ENCODE results near the gene C1orf198. TPM values are rescaled to one million over a fixed set of nuclear protein-coding genes. Genes with fewer than 3 reads are reported as not detected.

Gene C1orf198
- total and polyA plus RNA-seq, 5 experiments from 2014 or later = 5.5 to 8.9 (median 7.0) TPM

GRCh38 chr1:230901671-230902070, 33.4 kb upstream of the C1orf198 start:
- no peaks in the 10 kb centered on the region for H3K9me3 Mint-ChIP-seq
- no peak for ATAC-seq
- no peak overlapping the region for H3K4me3 Mint-ChIP-seq
- DNase-seq = no peak
- no peaks in the 10 kb centered on the region for H3K4me1 Mint-ChIP-seq
- POLR2A ChIA-PET = interaction anchor here (0.7 kb wide), 1 partner anchor 198 kb away, joined by 3 read pairs; no protein-coding TSS in a partner anchor
- H3K27me3 Mint-ChIP-seq = no peaks in the 10 kb centered on the region
- H3K27ac Mint-ChIP-seq = peak overlapping the region in 3 of 10 donors; percentile 31 to 58 (median 50)
- peaks cover 6 to 35% (median 10%) of the 10 kb centered on the region in 3 donors for H3K36me3 Mint-ChIP-seq

GRCh38 chr1:230900984-230901383, 32.7 kb upstream of the C1orf198 start:
- H3K27me3 Mint-ChIP-seq = no peaks in the 10 kb centered on the region
- no peaks in the 10 kb centered on the region for H3K4me1 Mint-ChIP-seq
- no peak for DNase-seq
- POLR2A ChIA-PET = no interaction called here
- H3K36me3 Mint-ChIP-seq = peaks cover 5 to 28% (median 10%) of the 10 kb centered on the region in 3 donors
- peak overlapping the region in 1 of 10 donors; percentile 48 for H3K27ac Mint-ChIP-seq
- no peak overlapping the region for H3K4me3 Mint-ChIP-seq
- ATAC-seq = no peak
- no peaks in the 10 kb centered on the region for H3K9me3 Mint-ChIP-seq

- DNase-seq (no peak), ATAC-seq (no peak)
- Mint-ChIP-seq H3K4me1 (no peaks in the 10 kb centered on the region), H3K27ac (peak overlapping the region in 2 of 10 donors; percentile 67 to 73), H3K36me3 (peaks cover 0 to 17% (median 8%) of the 10 kb centered on the region in 3 donors), H3K9me3 (no peaks in the 10 kb centered on the region), H3K4me3 (no peak overlapping the region), H3K27me3 (no peaks in the 10 kb centered on the region)
- POLR2A ChIA-PET = no interaction called here
Observed at GRCh38 chr1:230899841-230900251, 31.5 kb upstream of the C1orf198 start.

- Mint-ChIP-seq H3K27ac (peak overlapping the region in 1 of 10 donors; percentile 17), H3K4me3 (no peak overlapping the region), H3K27me3 (peaks cover 0 to 1% (median 0%) of the 10 kb centered on the region in 5 donors), H3K36me3 (peaks cover 0 to 9% (median 3%) of the 10 kb centered on the region in 3 donors), H3K4me1 (no peaks in the 10 kb centered on the region), H3K9me3 (no peaks in the 10 kb centered on the region)
- ATAC-seq = no peak
- POLR2A ChIA-PET = no interaction called here
- DNase-seq = no peak
Observed at GRCh38 chr1:230898748-230899147, 30.4 kb upstream of the C1orf198 start.

GRCh38 chr1:230898144-230898543, 29.8 kb upstream of the C1orf198 start:
- H3K4me1 Mint-ChIP-seq = no peaks in the 10 kb centered on the region
- no peak overlapping the region for H3K4me3 Mint-ChIP-seq
- ATAC-seq (no peak), DNase-seq (no peak)
- peaks cover 0 to 1% (median 0%) of the 10 kb centered on the region in 5 donors for H3K27me3 Mint-ChIP-seq
- peaks cover 0 to 3% (median 0%) of the 10 kb centered on the region in 3 donors for H3K36me3 Mint-ChIP-seq
- POLR2A ChIA-PET = no interaction called here
- no peaks in the 10 kb centered on the region for H3K9me3 Mint-ChIP-seq
- peak overlapping the region in 1 of 10 donors; percentile 20 for H3K27ac Mint-ChIP-seq

- H3K4me3 Mint-ChIP-seq = no peak overlapping the region
- H3K4me1 Mint-ChIP-seq = no peaks in the 10 kb centered on the region
- no peaks in the 10 kb centered on the region for H3K36me3 Mint-ChIP-seq
- H3K27me3 Mint-ChIP-seq = peaks cover 0 to 7% (median 0%) of the 10 kb centered on the region in 5 donors
- H3K9me3 Mint-ChIP-seq = no peaks in the 10 kb centered on the region
- no peak for DNase-seq
- POLR2A ChIA-PET = interaction anchor here (0.6 kb wide), 1 partner anchor 138 kb away, joined by 3 read pairs; no protein-coding TSS in a partner anchor
- no peak for ATAC-seq
- no peak overlapping the region for H3K27ac Mint-ChIP-seq
Observed at GRCh38 chr1:230896779-230897178, 28.5 kb upstream of the C1orf198 start.

- ATAC-seq (no peak), DNase-seq (no peak)
- Mint-ChIP-seq H3K36me3 (no peaks in the 10 kb centered on the region), H3K27me3 (peaks cover 0 to 10% (median 0%) of the 10 kb centered on the region in 5 donors), H3K4me1 (no peaks in the 10 kb centered on the region), H3K27ac (peak overlapping the region in 2 of 10 donors; percentile 4 to 37), H3K9me3 (no peaks in the 10 kb centered on the region), H3K4me3 (no peak overlapping the region)
- POLR2A ChIA-PET = no interaction called here
Observed at GRCh38 chr1:230895452-230895851, 27.1 kb upstream of the C1orf198 start.

GRCh38 chr1:230894664-230895063, 26.3 kb upstream of the C1orf198 start:
- POLR2A ChIA-PET = no interaction called here
- Mint-ChIP-seq H3K36me3 (no peaks in the 10 kb centered on the region), H3K4me3 (no peak overlapping the region), H3K4me1 (no peaks in the 10 kb centered on the region), H3K27me3 (peaks cover 0 to 10% (median 1%) of the 10 kb centered on the region in 5 donors), H3K27ac (no peak overlapping the region), H3K9me3 (no peaks in the 10 kb centered on the region)
- ATAC-seq (no peak), DNase-seq (no peak)

GRCh38 chr1:230894032-230894431, 25.7 kb upstream of the C1orf198 start:
- Mint-ChIP-seq H3K27ac (no peak overlapping the region), H3K9me3 (no peaks in the 10 kb centered on the region), H3K4me3 (no peak overlapping the region), H3K36me3 (no peaks in the 10 kb centered on the region), H3K4me1 (no peaks in the 10 kb centered on the region), H3K27me3 (peaks cover 2 to 14% (median 5%) of the 10 kb centered on the region in 5 donors)
- POLR2A ChIA-PET = no interaction called here
- ATAC-seq = no peak
- no peak for DNase-seq

GRCh38 chr1:230892018-230892491, 23.7 kb upstream of the C1orf198 start:
- Mint-ChIP-seq H3K9me3 (no peaks in the 10 kb centered on the region), H3K4me1 (no peaks in the 10 kb centered on the region), H3K4me3 (no peak overlapping the region), H3K27me3 (peaks cover 10 to 32% (median 14%) of the 10 kb centered on the region in 5 donors), H3K36me3 (no peaks in the 10 kb centered on the region), H3K27ac (no peak overlapping the region)
- DNase-seq (no peak), ATAC-seq (no peak)
- POLR2A ChIA-PET = no interaction called here

GRCh38 chr1:230891413-230891812, 23.1 kb upstream of the C1orf198 start:
- no peaks in the 10 kb centered on the region for H3K4me1 Mint-ChIP-seq
- no peaks in the 10 kb centered on the region for H3K36me3 Mint-ChIP-seq
- H3K4me3 Mint-ChIP-seq = no peak overlapping the region
- peaks cover 10 to 32% (median 14%) of the 10 kb centered on the region in 5 donors for H3K27me3 Mint-ChIP-seq
- DNase-seq (no peak), ATAC-seq (no peak)
- POLR2A ChIA-PET = no interaction called here
- no peaks in the 10 kb centered on the region for H3K9me3 Mint-ChIP-seq
- H3K27ac Mint-ChIP-seq = no peak overlapping the region

GRCh38 chr1:230884646-230885045, 16.3 kb upstream of the C1orf198 start:
- Mint-ChIP-seq H3K27ac (no peak overlapping the region), H3K36me3 (peaks cover 2 to 24% (median 7%) of the 10 kb centered on the region in 3 donors), H3K4me1 (no peaks in the 10 kb centered on the region), H3K9me3 (peaks cover 0 to 20% (median 4%) of the 10 kb centered on the region in 9 donors), H3K27me3 (peaks cover 26 to 75% (median 55%) of the 10 kb centered on the region in 5 donors), H3K4me3 (no peak overlapping the region)
- ATAC-seq (no peak), DNase-seq (no peak)
- POLR2A ChIA-PET = no interaction called here

- H3K36me3 Mint-ChIP-seq = peaks cover 2 to 24% (median 7%) of the 10 kb centered on the region in 3 donors
- no peak overlapping the region for H3K27ac Mint-ChIP-seq
- POLR2A ChIA-PET = no interaction called here
- peaks cover 0 to 20% (median 4%) of the 10 kb centered on the region in 9 donors for H3K9me3 Mint-ChIP-seq
- DNase-seq = no peak
- peaks cover 24 to 73% (median 53%) of the 10 kb centered on the region in 5 donors for H3K27me3 Mint-ChIP-seq
- ATAC-seq = no peak
- H3K4me1 Mint-ChIP-seq = no peaks in the 10 kb centered on the region
- H3K4me3 Mint-ChIP-seq = no peak overlapping the region
Observed at GRCh38 chr1:230883967-230884366, 15.6 kb upstream of the C1orf198 start.

GRCh38 chr1:230879778-230880177, 11.5 kb upstream of the C1orf198 start:
- Mint-ChIP-seq H3K9me3 (peaks cover 0 to 14% (median 4%) of the 10 kb centered on the region in 9 donors), H3K4me1 (no peaks in the 10 kb centered on the region), H3K36me3 (peaks cover 2 to 14% (median 5%) of the 10 kb centered on the region in 3 donors), H3K27me3 (peaks cover 28 to 68% (median 41%) of the 10 kb centered on the region in 5 donors), H3K27ac (no peak overlapping the region), H3K4me3 (peak overlapping the region in 1 of 10 donors; percentile 24)
- no peak for DNase-seq
- POLR2A ChIA-PET = no interaction called here
- no peak for ATAC-seq
